HG02852 (cell line): ENCODE measurements around the gene GPR39.

ENCODE experiments used
- ATAC-seq: cut with Tn5 transposase; IDR thresholded peaks from one replicate; pipeline ENCODE4 v1.9.1; 2021; ENCODE audit warnings: mild to moderate bottlenecking, moderate library complexity; ENCODE audit not compliant: unreplicated experiment

The GPR39 gene

DNA sequence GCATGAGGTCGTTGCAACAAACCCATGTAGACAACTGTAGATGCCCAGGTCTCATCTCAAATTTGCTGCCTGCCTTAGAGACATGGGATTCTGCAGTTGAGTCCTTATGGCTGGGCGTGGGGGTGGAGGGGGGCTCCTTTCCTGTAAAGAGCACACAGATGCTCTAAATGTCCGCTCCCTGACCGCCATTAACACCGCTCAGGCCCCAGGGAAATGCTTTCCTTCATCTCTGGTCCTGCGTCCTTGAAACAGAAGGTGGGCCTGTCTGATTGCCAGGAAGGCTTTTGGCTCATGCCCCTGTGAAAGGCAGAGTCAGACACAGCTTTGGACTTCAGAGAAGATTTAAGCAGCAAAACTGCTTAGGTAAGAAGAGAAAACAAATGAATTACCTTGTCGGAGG, 25.7 kb downstream of the GPR39 start:
- ATAC-seq, result no peak

DNA sequence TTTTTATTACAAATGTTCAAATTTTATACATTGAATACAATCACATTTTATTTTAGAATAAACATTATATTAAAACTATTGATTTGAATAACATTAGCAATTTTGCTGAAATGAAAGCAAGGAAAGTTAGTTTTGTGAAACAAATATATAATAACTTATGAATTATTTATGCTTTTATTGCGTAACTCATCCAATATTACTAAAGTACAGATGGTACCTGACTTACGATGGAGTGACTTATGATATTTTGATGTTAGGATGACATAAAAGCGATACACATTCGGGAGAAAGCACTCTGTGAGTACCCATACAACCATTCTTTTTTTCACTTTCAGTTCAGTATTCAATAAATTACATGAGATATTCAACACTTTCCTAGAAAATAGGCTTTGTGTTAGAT, 26.5 kb downstream of the GPR39 start:
- ATAC-seq, result no peak

DNA sequence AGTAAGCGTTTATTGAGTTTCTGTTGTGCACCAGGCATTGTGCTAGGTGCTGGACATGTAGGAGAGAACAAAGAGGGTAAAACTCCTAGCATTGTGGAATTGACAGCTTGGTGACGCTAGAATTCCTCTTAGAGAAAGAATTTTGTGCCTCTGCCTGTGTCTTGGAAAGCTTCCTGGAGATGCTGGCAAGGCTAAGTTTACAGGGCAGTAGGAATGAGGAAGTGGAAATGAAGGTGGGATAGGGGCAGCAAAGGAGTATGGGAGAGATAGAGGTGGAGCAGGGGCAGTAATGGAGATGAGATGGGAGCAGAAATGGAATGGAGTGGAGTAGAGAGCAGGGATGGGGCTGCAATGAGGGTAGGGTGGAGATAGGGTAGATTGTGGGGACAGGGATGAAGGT, 29.8 kb downstream of the GPR39 start:
- no peak for ATAC-seq

DNA sequence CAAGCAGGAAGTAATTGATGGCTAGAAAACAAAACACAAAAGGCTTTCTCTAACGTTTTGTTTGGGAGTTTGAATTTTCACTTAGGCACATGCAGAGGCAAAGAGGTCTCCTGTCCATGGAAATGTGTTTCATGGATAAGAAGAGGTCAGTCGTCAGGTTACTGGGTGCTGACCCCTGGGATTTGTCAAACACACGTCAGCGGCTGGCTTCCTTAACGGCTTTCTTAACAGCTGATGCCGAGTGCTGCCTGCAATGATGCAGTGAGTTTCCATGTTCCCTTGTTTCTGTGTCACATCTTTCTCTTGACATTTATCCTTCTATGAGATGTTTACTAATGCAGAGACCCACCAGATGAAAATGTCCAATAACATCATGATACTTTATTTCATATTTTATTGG, 31.7 kb downstream of the GPR39 start:
- no peak for ATAC-seq

DNA sequence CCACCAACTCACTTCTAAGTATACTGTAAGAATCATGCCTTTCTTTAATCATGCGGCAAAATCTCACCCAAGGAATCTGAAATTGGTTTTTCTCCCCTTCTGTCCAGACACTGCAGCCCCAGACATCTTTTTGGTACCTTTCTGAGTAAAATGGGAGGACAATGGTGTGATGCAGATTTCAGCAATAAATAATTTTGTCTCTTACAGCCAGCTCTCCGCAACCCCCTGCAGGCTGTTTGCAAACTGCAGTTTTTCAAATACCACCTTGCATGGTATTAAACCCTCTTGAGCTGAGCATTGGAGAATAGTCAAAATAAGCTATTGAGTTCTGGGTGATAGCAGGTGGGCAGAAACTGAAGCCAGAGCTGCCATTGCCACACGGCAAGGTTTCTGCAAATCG, 32.2 kb downstream of the GPR39 start:
- ATAC-seq, result no peak

DNA sequence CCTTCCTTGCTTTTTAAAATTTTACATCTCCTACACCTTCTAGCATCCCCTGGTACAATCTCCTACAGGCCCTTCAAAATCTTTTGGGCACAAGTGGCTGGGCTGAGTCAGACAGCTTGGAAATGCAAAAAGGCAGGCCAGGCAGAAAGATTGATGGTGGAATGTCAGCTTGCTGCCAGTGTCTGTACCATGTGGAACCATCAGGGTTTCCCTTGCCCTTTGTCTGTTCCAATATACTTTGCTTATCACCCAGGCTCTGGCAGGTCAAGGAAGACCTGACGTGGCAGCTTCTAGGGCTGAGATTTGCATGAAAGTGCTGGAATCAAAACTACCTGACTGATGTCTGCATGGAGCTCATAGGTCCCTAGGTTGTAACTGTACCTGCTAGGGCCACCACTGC, 33.3 kb downstream of the GPR39 start:
- ATAC-seq, result no peak

DNA sequence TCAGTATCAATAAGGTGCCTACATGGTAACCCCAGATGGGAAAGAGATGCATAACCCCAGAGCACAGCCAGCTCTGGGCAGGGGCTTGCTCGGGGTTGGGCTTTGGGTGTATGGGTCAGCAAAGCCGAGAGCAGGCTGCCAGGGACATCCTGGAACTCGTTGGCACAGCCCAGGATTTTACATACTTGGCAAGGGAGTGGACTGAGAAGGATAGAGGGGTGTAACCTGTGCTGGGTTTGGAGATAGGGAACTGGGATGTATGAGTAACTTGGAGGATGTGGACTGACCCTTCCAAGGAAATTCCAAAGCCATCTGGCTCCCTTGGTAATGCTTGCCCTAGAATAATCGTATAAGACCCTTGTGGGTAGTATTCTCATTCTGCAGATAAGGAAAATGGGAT, 44.2 kb downstream of the GPR39 start:
- no peak for ATAC-seq

DNA sequence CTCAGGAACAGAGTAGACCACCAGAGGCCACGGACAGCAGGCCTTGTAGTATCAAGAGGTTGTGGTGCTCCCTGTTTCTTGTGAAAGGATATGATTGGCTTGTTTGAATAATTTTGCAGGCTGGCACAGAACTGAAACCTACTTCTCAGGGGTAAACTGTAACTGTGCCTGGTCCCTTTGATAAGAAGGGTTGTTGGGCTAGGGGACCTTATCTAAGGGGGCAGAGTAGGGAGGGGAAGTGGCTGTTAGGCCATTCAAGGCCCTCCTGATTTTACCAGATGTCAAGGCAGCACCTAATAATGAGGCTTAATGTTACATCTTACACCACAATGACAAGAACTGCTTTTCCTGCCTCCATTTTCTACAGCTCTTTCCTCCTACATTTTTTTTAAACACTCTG, 45.6 kb downstream of the GPR39 start:
- ATAC-seq, result no peak

DNA sequence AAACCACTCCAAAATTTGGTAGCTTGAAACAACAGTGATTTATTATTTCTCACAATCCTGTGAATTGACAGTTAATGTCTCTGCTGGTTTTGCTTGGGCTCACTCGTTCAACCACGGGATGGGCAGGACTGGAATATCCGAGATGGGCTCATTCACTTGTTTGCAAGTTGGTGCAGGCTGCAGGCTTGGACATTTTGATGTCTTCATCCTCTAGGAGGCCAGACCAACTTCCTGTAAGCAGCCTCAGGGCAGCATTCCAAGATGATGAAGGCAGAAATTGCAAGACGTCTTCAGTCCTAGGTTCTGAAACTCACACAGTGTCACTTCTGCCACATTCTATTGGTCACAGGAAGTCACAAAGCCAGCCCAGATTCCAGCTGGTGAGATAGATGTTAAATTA, 47.1 kb downstream of the GPR39 start:
- no peak for ATAC-seq

DNA sequence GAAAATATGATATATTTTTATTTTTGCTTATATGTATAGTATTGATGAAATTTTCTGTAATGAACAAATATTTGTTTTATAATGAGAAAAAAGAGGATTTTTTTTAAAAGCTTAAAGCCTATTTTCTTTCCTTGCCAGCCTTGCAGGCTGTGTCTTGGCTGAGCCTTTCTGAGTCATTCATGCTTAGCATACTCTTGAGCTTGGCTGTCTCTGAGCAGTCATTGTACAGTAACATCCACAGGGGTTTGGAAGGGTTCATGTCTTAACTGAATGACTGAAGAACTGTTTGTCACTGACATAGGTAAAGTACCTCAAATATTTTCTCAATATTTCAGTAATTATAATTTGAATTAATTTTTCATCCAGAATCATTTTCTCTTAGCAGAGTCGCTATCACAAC, 49.3 kb downstream of the GPR39 start:
- ATAC-seq, result no peak

DNA sequence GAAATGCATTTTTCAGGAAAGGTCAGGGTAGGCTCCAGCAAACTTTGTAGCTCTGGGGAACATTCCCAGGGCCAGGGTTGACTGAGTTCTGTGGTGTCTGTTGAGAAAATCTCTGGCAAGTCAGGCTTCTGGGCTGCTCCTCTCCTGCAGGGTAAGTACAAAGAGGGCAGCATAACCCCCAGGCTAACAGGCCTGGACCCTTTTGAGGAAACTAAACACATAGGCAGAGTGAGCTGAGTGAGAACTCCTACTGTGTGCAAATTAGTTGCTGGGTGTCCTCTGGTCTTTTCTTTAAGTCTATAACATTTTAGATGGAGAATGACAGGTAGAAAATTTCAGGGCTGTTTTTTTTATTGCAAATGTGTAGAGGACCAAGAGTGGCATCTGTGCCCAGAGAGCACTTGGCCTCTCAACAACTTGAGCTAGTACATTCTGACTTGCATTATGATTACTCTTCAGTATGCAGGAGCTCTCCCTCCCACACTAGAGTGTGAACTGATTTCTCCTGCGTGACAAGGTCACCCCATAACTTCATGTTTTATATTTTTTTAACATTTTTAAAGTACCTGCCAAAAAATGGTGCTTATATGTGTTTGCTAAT, 49.9 kb downstream of the GPR39 start:
- ATAC-seq, result no peak

DNA sequence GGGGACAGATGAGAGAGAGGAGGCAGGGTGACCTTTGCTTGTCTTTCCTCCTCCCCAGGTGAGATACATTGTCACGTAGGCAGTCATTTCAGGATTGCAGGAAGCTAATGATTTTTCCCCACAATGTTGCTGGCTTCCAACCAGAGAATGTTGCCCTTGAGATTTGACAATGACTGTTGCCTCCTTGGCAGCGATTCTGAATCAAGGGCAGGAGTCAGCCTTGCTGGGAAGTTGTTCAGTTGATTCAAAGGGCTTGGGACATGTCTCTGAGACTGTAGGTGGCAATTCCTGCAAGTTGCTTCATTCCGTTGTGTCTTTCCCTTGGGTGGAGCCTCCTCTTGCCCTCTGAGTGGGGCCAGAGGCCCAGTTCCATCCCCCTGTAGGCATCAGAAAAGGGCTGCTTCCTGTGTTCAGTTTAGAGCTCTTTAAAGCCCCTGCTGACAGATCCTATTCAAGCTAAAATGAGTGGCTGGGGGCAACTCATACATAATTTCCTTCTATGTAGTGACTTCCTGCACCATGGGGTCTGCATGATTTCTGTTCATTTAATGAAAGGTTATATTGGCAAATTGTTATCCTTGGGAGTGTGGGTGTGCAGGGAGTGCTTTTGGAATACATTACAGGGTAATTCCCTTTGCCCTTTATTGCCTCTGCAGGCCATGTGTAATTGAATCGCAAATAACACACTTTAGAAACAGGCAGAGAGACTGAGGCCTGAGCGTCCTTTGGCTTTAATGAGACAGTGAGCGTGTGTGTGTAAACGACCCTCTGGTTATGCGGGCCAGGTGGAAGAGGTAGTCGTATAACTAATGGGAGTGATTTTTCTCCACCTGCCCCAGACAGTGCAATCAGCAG, 52.4 kb downstream of the GPR39 start:
- ATAC-seq, result no peak

DNA sequence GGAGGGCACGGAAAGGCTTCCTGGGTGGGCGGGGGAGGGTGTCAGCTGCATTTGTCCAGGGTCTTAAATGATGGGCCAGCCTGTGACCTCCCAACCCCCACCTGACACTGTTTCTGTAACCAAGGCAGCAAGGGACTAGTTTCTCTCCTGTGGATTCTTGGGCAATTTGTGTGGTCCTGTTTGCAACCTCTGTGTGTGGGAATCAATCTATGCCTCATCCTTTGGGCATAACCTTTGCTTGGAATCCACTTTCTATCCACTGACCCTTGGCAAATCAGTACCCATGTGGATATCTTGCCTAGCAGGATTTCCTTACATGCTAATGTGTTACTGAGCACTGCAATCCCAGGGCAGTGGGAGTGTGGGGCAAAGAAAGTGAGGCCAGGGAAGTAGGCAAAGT, 54.1 kb downstream of the GPR39 start:
- ATAC-seq, result no peak

DNA sequence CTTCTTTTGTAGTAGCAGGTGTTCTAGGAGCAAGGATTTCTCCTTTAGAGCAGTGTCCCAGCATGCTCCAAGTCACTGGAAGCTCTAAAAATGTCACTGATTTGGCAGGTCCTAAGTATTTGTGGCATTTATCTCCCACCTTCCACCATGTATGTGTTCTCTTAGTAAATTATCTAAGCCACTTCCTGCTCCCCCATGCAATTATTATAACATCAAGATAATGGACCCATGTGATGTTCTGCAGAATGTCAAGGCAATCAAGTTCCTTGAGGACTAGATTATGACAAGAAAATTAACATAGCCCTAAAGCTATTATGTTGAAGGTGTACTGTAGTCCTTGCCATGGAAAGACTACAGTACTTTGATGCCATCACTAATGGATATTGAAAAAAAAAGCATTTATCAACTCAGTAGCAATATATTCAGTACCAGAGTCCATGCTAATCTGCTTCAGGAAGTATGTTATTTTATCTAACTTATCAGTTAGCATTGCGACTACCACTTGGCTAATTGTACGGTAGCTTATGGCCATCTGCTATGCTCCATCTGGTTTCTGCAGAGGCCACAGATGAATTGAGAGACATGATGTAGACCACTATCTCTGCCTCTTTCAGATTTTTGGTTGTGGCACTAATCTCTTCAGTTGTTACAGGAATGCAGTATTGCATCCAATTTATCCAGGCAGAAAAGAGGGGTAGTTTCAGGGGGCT, 56.7 kb downstream of the GPR39 start:
- no peak for ATAC-seq

DNA sequence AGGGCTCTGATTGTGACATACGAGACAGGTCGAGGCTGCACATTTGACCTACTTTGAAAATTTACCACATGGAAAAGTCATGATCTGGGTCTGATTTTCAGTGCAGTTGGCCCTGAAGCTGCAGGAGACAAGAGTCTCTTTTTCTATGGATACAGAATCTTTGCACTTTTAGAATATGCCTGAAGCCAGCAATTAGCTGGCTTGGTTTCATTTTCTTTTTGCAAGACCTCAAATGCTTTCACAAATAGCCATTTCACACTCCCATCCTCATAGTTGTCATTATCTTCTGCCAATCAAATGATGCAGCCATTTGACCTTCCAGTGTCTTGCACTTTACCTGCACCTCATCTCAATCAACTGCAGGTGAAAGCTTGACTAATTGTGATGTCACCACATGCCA, 59.0 kb downstream of the GPR39 start:
- ATAC-seq, result no peak

DNA sequence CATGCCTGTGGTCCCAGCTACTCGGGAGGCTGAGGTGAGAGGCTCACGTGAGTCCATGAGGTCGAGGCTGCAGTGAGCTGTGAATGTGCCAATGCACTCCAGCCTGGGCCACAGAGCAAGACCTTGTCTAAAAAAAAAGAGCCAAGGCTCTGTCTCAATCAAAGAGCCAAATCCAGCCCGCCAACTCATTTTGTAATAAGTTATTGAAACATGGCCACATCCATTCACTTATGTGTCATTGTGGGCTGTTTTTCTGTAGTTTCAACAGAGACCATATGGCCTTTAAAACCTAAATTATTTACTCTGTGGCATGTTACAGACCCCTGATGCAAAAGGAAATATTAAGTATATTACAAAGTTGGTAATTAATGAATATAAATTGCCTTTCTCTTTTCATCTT, 60.8 kb downstream of the GPR39 start:
- no peak for ATAC-seq

DNA sequence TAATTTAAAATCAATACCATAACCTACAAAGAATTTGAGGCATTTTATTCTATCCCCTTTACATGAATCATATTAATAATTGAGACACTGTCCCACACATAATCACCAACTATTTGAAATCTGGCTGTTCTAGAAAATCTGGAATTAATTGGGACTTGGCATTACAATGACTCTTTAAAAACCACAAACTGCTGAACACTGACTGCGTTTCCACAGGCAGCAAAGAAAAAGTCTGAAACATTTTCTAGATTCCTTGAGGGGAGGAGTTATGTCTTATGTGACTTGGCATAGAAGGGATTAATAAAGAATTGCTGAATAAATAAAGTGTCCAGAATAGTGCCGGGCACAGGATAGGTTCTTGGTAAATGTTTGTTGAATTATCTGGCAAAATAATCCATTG, 61.4 kb downstream of the GPR39 start:
- no peak for ATAC-seq

DNA sequence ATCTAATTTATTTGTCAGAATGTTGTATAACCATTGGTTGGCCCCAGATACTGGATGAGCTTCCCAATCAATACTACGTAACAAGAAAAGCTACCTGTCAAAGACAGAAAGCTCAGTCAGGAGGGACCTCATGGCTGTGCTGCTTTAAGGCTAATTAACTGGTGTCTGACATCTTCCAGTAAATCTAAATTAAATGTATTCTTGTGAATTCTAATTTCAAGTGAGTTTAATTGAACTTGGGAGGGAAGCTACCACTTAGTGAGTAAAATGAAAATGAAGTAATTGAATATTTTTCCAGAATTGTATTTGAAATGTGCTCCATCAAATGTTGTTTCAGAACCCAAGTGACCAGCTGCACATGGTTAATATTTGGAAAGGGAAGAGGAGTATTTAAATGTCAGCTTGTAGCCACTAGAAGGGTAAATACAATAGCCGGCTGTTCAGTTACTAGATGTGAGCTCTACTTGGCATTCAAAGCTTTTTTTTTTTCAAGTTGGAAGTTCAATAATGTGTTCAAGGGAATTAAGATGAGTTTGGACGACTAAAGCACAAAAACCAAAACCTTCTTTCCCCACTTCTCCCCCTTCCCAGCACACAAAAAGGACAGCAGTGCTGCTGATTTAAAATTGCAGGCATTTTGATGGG, 62.0 kb downstream of the GPR39 start:
- ATAC-seq, result no peak

DNA sequence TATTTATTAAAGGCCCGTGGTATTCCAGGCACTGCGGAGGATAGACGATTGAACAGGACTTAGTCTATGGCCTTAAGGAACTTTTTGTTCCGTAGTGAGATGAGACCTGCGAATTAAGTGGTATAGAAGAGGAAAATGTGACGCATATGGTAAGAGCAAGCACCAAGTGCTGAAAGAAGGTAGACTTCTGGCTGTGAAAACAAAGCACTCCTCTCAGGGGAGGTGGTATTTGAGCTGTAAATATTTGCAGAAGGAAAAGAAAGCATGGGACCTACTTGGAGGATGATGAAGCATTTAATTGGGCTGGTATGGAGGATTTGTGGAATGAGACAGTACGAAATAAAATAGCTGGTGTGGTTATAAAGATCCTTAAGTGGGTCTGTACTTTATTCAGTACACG, 62.5 kb downstream of the GPR39 start:
- no peak for ATAC-seq

DNA sequence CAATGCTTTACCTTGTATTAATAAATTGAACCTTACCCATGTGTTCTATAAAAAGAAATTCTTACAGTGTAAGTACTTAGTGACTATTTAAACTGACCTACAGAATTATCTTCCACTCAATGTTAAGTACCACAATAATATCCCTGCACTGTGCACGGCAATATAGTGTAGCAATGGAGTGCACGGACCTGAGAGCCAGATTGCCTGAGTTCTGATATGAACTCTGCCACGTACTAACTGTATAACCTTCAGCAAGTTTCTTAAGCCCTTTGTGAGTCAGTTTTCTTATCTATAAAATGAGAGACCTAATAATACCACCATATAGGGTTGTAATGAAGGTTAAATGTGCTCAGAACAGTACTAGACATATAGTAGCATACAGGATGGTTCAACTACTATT, 66.2 kb downstream of the GPR39 start:
- ATAC-seq, result no peak

DNA sequence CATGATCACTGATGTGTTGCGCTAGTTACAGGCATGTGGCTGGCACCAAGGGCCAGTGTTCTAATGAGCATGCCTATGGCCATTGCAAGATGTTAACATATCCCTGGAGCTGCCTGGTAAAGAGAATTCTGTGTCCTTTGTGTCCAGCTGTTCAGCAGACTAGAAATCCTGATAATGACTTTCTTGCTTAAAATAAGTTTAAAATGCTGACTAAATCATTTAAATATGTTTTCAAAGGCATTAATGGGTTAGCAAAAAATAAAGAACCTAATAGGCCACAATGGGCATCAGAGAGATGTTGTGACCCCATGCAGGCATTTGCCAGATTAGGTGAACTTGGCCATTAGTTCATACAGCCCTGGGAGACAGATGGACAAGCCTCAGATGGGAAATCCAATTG, 67.5 kb downstream of the GPR39 start:
- ATAC-seq, result no peak

DNA sequence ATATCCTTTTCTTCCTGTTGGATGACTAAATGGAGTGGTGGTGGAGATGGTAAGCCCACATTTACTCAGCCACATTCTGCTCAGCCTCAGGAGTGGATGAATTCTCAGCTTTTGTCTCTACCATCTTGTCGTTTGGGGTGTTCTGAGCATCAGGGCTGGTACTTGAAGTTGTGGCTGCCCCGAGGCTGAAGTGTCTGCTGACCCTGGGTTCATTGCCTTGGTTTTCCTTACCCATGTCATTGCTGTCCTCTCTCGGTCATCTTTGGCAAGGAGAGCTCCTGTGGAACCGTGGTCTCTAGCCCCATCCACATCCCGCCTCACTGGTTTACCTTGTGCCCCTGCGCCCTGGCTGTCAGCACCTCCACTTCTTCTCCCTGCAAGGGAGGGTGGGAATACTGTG, 71.9 kb downstream of the GPR39 start:
- ATAC-seq, result no peak
